ENCODE measurements around the gene CHRNE.

Gene CHRNE

DNA sequence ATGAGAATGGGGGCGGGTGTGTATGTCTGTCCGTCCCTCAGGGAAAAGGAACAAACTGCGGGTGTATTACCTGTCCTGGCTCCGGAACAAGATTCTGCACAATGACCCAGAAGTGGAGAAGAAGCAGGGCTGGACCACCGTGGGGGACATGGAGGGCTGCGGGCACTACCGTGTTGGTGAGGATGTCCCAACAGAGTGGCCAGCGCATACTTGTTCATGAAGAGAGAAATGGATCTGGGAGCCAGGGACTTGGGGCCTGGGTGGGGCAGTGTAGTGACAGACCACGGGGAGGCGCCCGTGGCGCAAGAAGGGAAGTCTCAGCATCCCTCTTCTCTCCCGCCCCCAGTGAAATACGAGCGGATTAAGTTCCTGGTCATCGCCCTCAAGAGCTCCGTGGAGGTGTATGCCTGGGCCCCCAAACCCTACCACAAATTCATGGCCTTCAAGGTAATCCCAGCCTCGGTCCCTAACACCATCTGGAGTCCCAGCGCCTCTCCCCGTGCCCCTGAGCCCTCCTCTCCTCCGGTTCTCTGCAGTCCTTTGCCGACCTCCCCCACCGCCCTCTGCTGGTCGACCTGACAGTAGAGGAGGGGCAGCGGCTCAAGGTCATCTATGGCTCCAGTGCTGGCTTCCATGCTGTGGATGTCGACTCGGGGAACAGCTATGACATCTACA, 7.1 kb downstream of the CHRNE start:
- H3K4me3 ChIP-seq: no peak overlapping the region
- in situ Hi-C loops (cut with MboI; ENCODE audit: low sequenced_read_pairs): no loop called here
- no peaks in the 10 kb centered on the region for H3K4me1 ChIP-seq
- H3K36me3 ChIP-seq (replicated peaks): peaks cover 27% of the 10 kb centered on the region
- DNase-seq (ENCODE audit: low spot score in 2 of 2): peak in 1 of 2 experiments; percentile 48
- H3K9me3 ChIP-seq: no peaks in the 10 kb centered on the region
- no peaks in the 10 kb centered on the region for H3K27me3 ChIP-seq (ENCODE audit: low read depth)

DNA sequence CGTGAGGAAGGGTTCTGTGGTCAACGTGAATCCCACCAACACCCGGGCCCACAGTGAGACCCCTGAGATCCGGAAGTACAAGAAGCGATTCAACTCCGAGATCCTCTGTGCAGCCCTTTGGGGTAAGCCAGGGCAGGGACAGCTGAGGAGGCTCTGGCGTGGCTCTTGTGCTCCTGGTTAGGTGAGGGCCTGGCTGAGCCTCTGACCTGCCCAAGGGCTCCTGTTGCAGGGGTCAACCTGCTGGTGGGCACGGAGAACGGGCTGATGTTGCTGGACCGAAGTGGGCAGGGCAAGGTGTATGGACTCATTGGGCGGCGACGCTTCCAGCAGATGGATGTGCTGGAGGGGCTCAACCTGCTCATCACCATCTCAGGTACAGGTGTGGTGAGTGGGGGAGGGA, 7.8 kb downstream of the CHRNE start:
- DNase-seq (ENCODE audit: low spot score in 2 of 2): no peak
- H3K36me3 ChIP-seq (replicated peaks): peaks cover 33% of the 10 kb centered on the region
- no peak overlapping the region for H3K4me3 ChIP-seq
- in situ Hi-C loops (cut with MboI; ENCODE audit: low sequenced_read_pairs): no loop called here
- no peaks in the 10 kb centered on the region for H3K4me1 ChIP-seq
- no peaks in the 10 kb centered on the region for H3K9me3 ChIP-seq
- H3K27me3 ChIP-seq (ENCODE audit: low read depth): no peaks in the 10 kb centered on the region

DNA sequence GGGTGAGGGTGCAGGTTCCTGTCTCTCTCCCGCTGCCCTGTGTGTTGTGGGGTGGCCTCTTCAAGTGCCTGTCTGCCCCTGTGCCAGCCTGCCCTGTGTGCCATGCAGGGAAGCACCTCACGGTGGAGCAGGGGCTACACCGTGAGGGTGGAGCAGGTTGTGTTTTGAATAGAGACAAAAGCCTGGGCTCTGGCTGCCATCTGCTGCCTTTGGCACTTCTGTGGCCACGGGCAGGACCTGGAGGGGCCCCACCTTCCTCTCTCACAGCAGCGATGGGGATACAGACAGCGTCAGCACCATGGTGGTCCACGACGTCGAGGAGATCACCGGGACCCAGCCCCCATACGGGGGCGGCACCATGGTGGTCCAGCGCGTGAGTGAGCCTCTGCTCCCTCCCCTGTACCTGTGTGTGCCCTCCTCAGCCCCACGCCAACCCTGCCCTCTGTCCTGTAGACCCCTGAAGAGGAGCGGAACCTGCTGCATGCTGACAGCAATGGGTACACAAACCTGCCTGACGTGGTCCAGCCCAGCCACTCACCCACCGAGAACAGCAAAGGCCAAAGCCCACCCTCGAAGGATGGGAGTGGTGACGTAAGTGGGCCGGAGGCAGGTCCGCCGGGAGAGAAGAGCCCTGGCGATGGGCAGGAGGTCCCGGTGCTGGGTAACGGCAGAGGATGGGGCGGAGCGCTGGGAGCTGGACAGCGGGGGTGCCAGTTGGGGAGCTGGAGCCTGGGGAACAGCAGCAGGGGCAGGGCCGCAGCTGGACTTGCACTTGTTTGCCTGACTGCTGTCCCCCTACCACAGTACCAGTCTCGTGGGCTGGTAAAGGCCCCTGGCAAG, 9.0 kb downstream of the CHRNE start:
- H3K9me3 ChIP-seq: no peaks in the 10 kb centered on the region
- DNase-seq (ENCODE audit: low spot score in 2 of 2): no peak
- in situ Hi-C loops (cut with MboI; ENCODE audit: low sequenced_read_pairs): no loop called here
- H3K4me1 ChIP-seq: no peaks in the 10 kb centered on the region
- H3K4me3 ChIP-seq: no peak overlapping the region
- H3K36me3 ChIP-seq (replicated peaks): peaks cover 38% of the 10 kb centered on the region
- no peaks in the 10 kb centered on the region for H3K27me3 ChIP-seq (ENCODE audit: low read depth)

DNA sequence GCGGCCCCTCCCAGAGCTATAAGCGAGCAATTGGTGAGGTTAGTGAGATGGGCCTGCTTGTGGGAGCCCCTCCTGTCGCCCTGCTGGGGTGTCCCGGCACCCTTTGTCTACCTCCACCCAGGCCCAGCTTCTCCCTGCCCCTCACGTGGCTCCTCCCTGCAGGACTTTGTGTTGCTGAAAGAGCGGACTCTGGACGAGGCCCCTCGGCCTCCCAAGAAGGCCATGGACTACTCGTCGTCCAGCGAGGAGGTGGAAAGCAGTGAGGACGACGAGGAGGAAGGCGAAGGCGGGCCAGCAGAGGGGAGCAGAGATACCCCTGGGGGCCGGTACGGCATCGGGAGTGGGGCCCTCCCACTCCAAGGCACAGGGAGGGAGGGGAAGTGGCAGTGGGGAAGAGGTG, 9.6 kb downstream of the CHRNE start:
- H3K4me3 ChIP-seq: no peak overlapping the region
- H3K36me3 ChIP-seq (replicated peaks): peaks cover 41% of the 10 kb centered on the region
- no peaks in the 10 kb centered on the region for H3K4me1 ChIP-seq
- no peaks in the 10 kb centered on the region for H3K27me3 ChIP-seq (ENCODE audit: low read depth)
- in situ Hi-C loops (cut with MboI; ENCODE audit: low sequenced_read_pairs): no loop called here
- DNase-seq (ENCODE audit: low spot score in 2 of 2): no peak
- no peaks in the 10 kb centered on the region for H3K9me3 ChIP-seq

DNA sequence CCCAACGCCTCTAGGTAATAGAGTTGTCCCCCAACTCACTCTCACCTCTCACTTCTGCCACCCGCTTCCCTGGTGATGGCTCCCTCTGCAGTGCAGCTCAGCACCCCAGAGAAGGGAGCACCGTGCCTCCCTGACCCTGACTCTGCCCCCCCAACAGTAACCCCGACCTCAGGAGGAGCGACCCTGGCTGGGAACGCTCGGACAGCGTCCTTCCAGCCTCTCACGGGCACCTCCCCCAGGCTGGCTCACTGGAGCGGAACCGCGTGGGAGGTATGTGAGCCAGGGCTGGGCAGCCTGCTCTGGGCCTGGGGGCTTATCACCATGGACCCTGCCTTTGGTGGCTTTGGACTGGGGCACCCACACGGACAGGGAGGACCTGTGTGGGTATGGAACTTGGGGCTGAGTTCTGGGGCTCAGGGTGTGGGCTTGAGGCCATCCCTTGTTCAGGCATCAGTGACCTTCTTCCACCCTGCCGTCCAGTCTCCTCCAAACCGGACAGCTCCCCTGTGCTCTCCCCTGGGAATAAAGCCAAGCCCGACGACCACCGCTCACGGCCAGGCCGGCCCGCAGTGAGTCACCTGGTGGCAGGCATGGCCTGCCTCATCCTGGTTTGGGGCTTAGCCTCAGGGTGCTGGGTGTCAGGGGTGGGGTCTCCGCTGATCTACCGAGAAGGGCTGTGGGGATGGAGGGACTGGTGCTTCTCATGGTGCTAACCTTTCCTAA, 10.2 kb downstream of the CHRNE start:
- no peak overlapping the region for H3K4me3 ChIP-seq
- H3K36me3 ChIP-seq (replicated peaks): peaks cover 45% of the 10 kb centered on the region
- no peaks in the 10 kb centered on the region for H3K27me3 ChIP-seq (ENCODE audit: low read depth)
- DNase-seq (ENCODE audit: low spot score in 2 of 2): no peak
- in situ Hi-C loops (cut with MboI; ENCODE audit: low sequenced_read_pairs): no loop called here
- H3K9me3 ChIP-seq: no peaks in the 10 kb centered on the region
- H3K4me1 ChIP-seq: no peaks in the 10 kb centered on the region

DNA sequence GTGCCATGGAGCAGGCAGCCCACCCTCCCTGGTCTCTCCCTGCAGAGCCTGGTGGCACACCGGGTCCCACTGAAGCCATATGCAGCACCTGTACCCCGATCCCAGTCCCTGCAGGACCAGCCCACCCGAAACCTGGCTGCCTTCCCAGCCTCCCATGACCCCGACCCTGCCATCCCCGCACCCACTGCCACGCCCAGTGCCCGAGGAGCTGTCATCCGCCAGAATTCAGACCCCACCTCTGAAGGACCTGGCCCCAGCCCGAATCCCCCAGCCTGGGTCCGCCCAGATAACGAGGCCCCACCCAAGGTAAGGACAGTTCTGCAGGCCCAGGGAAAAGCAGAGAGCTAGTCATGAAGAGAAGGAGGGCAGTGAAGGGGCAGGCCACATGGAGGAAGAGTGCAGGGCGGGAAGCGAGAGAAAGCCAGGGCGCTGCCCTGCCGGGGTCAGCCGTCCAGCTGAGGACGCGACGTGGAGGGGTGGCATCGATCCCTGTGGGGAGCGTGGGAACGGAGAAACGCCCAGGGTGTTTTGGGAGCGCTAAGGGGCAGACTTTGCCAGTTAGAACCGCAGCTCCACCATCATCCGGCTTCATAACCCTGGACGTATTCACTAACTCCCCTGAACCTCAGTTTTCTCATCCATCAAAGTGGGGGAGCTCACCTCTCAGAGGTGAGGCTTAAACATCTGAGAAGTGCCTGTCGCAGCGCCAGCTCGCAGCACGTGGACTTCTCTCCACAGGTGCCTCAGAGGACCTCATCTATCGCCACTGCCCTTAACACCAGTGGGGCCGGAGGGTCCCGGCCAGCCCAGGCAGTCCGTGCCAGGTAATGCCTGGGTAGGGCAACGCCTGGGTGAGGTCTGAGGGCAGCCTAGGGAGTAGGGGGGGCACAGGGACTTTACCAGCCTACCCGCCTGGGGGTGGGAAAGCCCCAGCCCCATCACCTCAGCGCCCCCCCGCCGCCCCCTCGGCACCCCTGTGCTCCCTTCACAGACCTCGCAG, 11.2 kb downstream of the CHRNE start:
- in situ Hi-C loops (cut with MboI; ENCODE audit: low sequenced_read_pairs): no loop called here
- Histone ChIP-seq H3K9me3 (no peaks in the 10 kb centered on the region), H3K4me1 (no peaks in the 10 kb centered on the region), H3K4me3 (no peak overlapping the region), H3K27me3 (ENCODE audit: low read depth) (no peaks in the 10 kb centered on the region), H3K36me3 (replicated peaks) (peaks cover 48% of the 10 kb centered on the region)
- DNase-seq (ENCODE audit: low spot score in 2 of 2): no peak

DNA sequence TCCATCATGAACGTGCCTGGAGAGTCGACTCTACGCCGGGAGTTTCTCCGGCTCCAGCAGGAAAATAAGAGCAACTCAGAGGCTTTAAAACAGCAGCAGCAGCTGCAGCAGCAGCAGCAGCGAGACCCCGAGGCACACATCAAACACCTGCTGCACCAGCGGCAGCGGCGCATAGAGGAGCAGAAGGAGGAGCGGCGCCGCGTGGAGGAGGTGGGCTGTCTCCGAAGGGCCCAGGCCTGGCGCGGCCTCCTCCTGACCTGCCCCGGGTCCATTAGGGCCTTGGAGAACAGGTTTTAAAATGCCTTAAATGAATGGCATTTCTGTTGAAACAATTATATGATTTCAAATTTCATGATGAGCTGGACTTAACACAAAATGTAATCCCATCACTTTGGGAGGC, 15.3 kb downstream of the CHRNE start:
- Histone ChIP-seq H3K27me3 (ENCODE audit: low read depth) (no peaks in the 10 kb centered on the region), H3K9me3 (no peaks in the 10 kb centered on the region), H3K4me3 (no peak overlapping the region), H3K4me1 (no peaks in the 10 kb centered on the region), H3K36me3 (replicated peaks) (peaks cover 44% of the 10 kb centered on the region)
- no peak for DNase-seq (ENCODE audit: low spot score in 2 of 2)
- in situ Hi-C loops (cut with MboI; ENCODE audit: low sequenced_read_pairs): loop anchor here (10.0 kb wide), 1 partner anchor 323 kb away; the partner anchor contains the start of gene GGT6

DNA sequence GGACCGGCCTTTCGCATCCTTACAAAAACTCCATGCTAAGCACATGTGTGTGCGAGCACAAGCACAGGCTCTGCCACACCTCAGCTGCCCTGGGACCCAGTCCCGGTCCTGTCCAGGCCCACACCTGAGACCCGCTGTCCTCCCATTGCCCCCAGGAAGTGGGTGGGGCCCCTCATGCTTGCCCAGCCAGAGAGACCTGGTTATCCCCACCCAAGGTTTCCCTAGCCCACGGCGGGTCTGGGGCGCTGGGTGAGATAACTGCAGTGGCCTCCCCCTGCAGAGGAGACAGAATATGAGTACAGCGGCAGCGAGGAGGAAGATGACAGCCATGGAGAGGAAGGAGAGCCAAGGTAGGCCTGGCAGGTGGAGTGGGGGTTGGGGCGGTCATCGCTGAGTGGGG, 16.1 kb downstream of the CHRNE start:
- no peaks in the 10 kb centered on the region for H3K4me1 ChIP-seq
- in situ Hi-C loops (cut with MboI; ENCODE audit: low sequenced_read_pairs): loop anchor here (10.0 kb wide), 1 partner anchor 322 kb away; the partner anchor contains the start of gene GGT6
- no peaks in the 10 kb centered on the region for H3K9me3 ChIP-seq
- no peak for DNase-seq (ENCODE audit: low spot score in 2 of 2)
- H3K27me3 ChIP-seq (ENCODE audit: low read depth): no peaks in the 10 kb centered on the region
- H3K36me3 ChIP-seq (replicated peaks): peaks cover 46% of the 10 kb centered on the region
- H3K4me3 ChIP-seq: no peak overlapping the region

DNA sequence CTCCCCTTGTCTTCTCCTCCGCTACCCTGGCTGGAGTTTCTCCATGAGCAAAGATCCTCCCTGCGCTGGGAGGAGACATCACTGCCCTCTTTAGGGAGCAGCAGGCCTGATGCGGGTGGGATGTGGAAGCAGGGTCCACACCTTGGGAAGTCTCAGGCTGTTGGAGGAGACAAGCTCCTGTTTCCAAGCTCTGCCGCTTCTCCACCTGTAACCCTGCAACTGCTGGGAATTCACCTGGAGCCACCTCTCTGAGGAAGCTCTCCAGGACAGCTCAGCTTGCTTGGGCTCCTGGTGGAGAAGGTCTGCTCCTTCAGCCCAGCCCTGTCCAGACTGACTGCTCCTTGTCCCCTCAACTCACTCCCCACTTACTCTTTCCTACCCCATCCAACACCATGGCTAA, 18.4 kb downstream of the CHRNE start:
- in situ Hi-C loops (cut with MboI; ENCODE audit: low sequenced_read_pairs): loop anchor here (5.0 to 10.0 kb wide), 2 partner anchors 152 to 320 kb away; partner anchors contain the start of genes GGT6 and MED11
- peaks cover 43% of the 10 kb centered on the region for H3K36me3 ChIP-seq (replicated peaks)

DNA sequence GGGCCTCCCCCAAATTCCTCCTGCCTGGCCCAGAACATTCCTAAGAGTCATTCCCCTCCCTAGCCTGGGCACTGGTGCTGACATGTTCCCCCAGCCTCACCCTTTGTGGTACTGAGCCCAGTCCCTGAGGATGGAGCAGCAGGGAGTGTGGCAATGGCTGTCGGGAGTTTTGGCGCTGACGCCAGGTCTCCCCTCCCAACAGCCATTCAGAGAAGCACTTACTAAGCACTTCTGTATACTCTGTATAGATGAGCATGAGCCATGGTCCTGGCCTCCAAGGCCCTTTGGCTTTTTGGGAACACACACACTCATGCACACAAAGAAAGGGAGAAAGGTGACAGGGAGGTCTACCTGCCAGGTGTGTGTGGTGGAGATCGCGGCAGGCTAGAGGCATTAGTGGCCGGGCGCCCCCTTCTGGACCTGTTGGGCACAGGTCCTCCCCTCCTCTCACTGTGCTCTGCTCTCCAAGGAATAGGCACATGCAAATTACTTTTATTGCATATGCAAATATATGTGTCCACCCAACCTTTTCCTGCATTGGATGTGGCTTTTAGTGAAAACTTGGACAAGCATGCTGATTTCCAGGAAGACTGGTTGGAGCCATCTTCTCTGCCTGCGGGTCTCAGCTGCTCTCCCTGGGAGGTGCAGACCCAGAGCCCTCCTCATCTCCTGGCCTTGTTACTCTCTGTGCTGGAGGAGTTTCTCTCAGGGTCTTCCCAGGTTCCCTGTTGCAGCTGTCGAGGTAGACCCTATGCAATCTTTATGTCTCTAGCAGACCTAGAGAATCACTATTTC, 20.9 kb downstream of the CHRNE start:
- Histone ChIP-seq H3K9me3 (no peaks in the 10 kb centered on the region), H3K4me1 (no peaks in the 10 kb centered on the region), H3K4me3 (no peak overlapping the region), H3K27me3 (ENCODE audit: low read depth) (no peaks in the 10 kb centered on the region), H3K36me3 (replicated peaks) (peaks cover 30% of the 10 kb centered on the region)
- in situ Hi-C loops (cut with MboI; ENCODE audit: low sequenced_read_pairs): loop anchor here (5.0 to 10.0 kb wide), 2 partner anchors 150 to 317 kb away; partner anchors contain the start of genes GGT6 and MED11
- DNase-seq (ENCODE audit: low spot score in 2 of 2): peak; percentile 52 to 81

More for the DNA sequence above, 18.4 kb downstream of the CHRNE start:
- no peaks in the 10 kb centered on the region for H3K4me1 ChIP-seq
- no peaks in the 10 kb centered on the region for H3K27me3 ChIP-seq (ENCODE audit: low read depth)
- no peaks in the 10 kb centered on the region for H3K9me3 ChIP-seq
- H3K4me3 ChIP-seq: no peak overlapping the region
- no peak for DNase-seq (ENCODE audit: low spot score in 2 of 2)

DNA sequence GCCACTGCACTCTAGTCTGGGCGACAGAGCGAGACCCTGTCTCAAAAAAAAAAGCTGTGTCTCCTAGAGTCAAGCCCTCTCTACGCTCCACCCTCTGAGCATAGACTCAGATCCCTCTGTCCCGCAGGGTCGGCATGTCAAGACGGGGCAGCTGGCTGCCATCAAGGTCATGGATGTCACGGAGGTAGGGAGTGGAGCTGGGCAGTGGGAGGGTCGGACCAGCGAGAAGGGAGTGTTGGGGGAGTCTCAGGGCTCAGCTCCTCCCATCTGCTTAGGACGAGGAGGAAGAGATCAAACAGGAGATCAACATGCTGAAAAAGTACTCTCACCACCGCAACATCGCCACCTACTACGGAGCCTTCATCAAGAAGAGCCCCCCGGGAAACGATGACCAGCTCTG, 22.0 kb downstream of the CHRNE start:
- peaks cover 20% of the 10 kb centered on the region for H3K36me3 ChIP-seq (replicated peaks)
- no peak for DNase-seq (ENCODE audit: low spot score in 2 of 2)
- in situ Hi-C loops (cut with MboI; ENCODE audit: low sequenced_read_pairs): loop anchor here (5.0 to 10.0 kb wide), 2 partner anchors 149 to 316 kb away; partner anchors contain the start of genes GGT6 and MED11

DNA sequence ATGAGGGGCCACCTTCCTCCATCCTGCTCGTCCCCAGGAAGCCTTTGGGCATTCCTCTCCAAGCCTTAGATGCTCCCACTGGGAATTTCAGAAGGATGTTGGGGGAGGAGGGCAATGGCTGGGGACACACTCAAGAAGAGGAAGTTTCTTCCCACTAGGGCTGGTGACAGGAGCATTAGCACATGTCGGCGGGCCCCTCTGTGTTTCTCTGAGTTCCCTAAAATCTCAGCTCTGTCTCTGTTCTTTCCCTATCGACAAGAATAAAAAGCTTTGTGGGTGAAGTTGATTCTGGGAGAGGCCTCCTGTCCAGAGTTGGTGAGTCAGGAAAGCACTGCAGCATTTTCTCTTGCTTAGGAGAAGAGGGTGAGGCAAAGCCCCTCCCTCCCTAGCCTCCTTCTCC, 23.3 kb downstream of the CHRNE start:
- H3K9me3 ChIP-seq: no peaks in the 10 kb centered on the region
- DNase-seq (ENCODE audit: low spot score in 2 of 2): no peak
- peaks cover 15% of the 10 kb centered on the region for H3K36me3 ChIP-seq (replicated peaks)
- no peak overlapping the region for H3K4me3 ChIP-seq
- H3K4me1 ChIP-seq: no peaks in the 10 kb centered on the region
- H3K27me3 ChIP-seq (ENCODE audit: low read depth): no peaks in the 10 kb centered on the region
- in situ Hi-C loops (cut with MboI; ENCODE audit: low sequenced_read_pairs): no loop called here

More for the DNA sequence above, 22.0 kb downstream of the CHRNE start:
- Histone ChIP-seq H3K27me3 (ENCODE audit: low read depth) (no peaks in the 10 kb centered on the region), H3K4me1 (no peaks in the 10 kb centered on the region), H3K9me3 (no peaks in the 10 kb centered on the region), H3K4me3 (no peak overlapping the region)
